ENCODE results near the gene CNRIP1.

DNA sequence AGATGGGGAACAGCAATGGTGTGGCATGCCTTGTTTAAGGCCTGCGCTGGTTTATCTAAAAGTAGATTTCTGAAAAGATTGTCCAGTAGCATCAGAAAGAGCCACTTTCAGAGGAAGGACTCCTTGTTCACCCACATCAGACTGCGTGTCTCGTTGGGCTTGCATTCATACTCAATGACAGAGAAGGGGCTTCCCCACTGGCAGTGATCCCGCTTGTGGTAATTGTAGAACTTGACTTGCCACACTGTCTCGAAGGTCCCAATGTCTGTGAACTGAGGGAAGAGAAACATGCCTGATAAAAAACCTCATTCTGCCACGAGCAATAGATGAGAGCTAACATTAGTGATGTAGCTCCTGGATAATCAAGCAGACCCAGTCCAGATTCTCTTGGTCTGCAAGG lies 26.0 kb downstream of the CNRIP1 start:
- TF ChIP-seq TAF1 (IDR thresholded peaks at IDR 0.05; ENCODE audit: low read depth) (no peak), CEBPB (IDR thresholded peaks at IDR 0.05) (no peak), EP300 (IDR thresholded peaks at IDR 0.05; ENCODE audit: borderline replicate concordance) (no peak), EGR1 (IDR thresholded peaks at IDR 0.05) (no peak), TCF12 (IDR thresholded peaks at IDR 0.05; ENCODE audit: low read depth) (no peak)
- TF ChIP-seq, protein P1, sequence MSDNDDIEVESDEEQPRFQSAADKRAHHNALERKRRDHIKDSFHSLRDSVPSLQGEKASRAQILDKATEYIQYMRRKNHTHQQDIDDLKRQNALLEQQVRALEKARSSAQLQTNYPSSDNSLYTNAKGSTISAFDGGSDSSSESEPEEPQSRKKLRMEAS (IDR thresholded peaks at IDR 0.05) = no peak
